GM18909 (cell line): ENCODE measurements around the gene TMEM33.
"Not testable (repeated sequence)": the region's sequence is repeated elsewhere in the genome, so short reads cannot be mapped to it uniquely, and the experiment has no call there.

ENCODE experiments used
- ATAC-seq: cut with Tn5 transposase; IDR thresholded peaks from one replicate; pipeline ENCODE4 v1.9.1; 2021; ENCODE audit warnings: mild to moderate bottlenecking; ENCODE audit not compliant: unreplicated experiment, poor library complexity

The TMEM33 gene, protein sequence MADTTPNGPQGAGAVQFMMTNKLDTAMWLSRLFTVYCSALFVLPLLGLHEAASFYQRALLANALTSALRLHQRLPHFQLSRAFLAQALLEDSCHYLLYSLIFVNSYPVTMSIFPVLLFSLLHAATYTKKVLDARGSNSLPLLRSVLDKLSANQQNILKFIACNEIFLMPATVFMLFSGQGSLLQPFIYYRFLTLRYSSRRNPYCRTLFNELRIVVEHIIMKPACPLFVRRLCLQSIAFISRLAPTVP

DNA sequence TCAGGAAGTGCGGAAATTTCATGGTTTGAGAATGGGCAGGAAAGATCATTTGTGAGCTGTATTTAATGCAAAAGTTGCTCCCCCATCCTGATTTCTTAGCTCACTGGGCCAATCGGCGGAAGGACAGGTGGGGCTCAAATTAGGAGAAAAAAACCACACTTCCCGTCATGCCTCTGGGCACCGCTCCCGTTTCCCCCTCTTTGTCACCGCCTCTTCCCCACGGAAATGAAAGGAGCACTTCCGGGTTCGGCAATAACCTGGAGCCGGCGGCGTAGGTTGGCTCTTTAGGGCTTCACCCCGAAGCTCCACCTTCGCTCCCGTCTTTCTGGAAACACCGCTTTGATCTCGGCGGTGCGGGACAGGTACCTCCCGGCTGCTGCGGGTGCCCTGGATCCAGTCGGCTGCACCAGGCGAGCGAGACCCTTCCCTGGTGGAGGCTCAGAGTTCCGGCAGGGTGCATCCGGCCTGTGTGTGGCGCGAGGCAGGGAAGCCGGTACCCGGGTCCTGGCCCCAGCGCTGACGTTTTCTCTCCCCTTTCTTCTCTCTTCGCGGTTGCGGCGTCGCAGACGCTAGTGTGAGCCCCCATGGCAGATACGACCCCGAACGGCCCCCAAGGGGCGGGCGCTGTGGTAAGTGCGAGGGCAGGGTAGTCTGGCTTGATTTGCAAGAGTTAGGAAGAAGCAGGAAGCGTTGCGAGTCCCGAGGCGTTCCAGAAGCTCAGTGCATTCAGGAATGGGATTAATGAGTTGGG lies at the start of gene TMEM33:
Gene TMEM33 (plus strand): TSS at position 529 of the 751 bp plus-strand sequence. CDS start 56 bp downstream, at position 585.
- peak; percentile 91 for ATAC-seq

DNA sequence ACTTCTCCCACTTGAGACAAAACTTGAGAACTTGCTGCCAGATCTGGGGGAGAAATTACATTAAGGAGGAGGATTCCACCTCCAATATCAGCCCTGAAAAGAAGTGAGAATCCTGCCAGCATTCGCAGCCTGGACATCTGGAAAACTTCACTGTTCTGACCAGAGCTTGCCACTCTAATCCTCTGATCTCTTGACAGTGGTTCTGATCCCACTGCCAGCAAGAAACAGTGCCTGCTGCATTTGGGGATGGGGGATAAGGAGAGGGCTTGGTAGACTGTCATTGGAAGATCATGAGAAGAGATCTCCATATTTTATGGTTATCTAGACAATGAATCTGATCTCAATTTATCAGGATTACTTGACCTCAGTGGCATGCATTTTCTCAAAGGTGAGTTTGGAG lies 49.8 kb upstream of the TMEM33 start:
- no peak for ATAC-seq

DNA sequence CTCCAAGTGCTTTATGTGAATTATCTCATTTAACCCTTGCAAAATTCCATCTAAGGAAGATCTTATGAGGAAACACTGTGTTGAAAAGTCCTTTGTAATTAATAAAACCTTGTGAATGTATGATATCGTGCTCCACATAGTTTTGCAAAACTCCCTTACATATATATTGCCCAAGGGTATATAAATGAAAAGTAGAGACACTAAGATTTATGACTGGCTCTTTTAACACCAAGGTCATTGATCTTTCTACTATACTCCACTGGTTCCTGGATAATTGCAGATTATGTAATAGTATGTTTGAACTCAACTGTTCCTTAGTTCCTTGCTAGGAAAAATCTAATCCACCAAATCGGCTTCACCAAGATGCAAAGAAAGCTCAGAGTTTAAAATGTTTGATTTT lies 48.0 kb upstream of the TMEM33 start:
- ATAC-seq, result no peak

DNA sequence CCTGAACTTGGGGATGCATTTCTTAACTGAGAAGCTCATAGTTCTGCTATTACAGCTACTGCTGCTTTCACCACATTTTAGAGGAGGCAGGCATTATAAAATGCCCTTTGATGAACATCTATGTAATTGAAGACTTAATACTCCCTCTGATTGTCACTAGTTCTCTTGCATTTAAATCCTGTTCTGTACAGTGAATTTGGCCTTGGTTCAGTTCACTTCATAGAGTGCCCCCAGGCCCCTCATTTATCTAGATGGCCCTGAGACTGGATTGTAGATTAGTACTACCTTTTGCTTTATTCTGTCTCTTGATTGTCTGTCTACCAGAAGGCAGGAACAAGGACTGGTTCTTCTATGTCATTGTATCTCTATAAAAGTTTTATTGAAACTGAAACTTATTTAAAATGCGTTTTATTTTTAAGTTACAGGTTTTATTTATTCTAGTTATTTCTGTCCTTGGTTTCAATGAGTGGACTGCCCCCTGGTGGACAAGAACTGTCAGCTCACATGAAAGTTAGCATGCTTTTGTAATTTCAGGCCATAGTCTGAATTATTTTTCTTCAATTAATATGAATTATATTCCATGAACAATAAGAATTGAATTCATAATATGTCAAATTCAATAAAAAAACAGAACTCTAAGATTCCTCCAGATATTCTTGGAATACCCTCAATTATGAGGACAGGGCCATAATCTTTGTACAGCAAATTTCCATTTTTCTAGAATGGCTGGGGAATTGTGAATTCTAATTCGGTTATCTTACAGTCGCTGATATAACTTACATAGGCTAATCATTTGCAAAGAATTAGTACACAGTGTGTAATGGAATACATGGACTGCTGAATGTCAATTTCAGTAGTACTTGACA lies 47.2 kb upstream of the TMEM33 start:
- ATAC-seq, result no peak

DNA sequence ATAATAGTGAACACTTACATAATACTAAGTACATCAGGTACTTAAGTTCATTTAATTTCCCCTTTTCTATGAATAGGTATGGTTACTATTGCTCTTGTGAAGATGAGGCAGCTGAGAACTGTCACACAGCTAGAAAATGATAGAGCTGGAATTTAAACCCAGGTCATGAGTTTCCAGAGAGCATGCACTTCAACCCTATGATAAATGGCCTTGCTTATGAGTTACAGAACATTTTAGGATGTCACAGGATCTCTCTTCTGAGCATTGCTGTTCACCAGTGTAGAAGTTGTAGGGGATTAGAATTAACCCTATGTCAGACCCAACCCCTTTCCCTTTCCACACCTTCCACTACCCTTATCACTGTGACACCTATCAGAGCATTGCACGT lies 46.5 kb upstream of the TMEM33 start:
- no peak for ATAC-seq

DNA sequence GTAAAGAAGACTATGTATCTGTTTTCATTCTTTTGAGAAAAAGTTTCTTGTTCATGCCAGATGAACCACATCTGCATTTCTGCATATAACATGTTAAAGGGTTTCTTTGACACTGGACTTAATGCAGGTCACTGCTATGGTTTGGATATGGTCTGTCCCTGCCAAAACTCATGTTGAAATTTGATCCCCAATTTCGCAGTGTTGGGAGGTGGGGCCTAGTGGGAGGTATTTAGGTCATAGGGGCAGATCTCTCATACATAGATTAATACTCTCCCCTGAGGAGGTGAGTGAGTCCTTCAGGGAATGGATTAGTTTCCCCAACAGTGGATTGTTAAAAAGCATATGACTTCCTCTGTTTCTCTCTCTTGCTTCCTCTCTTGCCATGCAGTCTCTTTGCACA lies 45.9 kb upstream of the TMEM33 start:
- ATAC-seq, result no peak

DNA sequence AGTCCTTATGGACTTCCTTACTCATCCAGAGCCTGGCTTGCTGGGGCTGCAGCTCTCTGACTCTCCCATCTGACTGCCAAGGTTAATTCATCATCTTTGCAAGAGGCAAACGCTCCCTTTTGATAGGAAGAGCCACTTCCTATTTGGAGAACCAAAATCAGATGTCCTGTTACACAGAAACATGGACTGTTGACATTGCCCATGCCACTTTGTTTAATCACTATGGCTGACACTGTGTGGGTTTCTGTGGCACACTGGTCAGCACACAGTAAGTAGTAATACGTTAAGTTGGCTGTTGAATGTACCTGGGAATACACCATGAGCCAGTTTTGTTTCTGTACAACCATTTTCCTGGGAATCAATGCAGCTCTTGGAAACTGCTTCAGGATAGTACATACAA lies 45.1 kb upstream of the TMEM33 start:
- ATAC-seq, result no peak

DNA sequence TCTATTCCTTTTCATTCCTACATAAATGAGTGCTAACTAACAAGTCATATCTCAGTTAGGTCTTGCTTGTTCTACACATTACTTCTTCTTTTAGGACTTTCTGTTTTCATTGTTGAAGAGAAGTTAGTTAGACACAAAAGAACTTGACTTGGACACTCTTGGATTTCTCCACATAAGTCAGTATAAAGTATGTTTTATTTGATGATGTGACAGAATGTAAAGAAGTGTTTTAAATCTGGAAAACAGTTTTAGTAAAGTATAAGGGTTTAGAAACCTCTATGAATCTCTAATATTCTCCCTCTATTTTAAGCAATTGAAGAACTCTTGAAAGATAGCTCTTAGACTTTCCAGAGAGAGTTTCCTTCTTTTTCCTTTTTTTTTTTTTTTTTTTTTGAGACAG lies 38.6 kb upstream of the TMEM33 start:
- ATAC-seq, result no peak

DNA sequence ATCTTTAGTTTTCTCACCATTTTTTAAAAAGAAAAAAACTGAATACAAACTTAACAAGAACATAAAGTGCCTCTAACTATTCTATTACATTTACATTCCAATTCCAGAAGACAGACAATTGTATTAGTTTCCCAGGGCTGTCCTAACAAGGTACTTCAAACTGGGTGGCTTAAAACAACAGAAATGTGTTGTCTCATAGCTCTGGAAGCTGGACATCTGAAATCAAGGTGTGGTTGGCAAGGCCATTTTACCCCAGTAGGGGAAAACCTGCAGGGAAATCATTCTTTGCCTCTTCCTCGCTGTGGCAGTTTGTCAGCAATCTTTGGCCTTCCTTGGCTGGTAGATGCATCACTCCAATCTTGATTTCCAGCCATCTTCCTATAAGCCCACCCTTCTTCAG lies 37.5 kb upstream of the TMEM33 start:
- ATAC-seq, result no peak

DNA sequence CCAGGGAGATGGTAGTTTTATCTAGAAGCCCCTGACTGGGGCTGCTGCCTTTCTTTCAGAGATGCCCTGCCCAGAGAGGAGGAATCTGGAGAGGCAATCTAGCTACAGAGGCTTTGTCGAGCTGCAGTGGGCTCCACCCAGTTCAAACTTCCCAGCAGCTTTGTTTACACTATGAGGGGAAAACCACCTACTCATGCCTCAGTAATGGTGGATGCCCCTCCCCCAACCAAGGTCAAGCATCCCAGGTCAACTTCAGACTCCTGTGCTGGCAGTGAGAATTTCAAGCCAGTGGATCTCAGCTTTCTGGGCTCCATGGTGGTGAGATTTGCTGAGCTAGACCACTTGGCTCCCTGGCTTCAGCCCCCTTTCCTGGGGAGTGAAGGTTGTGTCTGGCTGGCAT lies 26.1 kb upstream of the TMEM33 start:
- ATAC-seq, result not testable (repeated sequence)

DNA sequence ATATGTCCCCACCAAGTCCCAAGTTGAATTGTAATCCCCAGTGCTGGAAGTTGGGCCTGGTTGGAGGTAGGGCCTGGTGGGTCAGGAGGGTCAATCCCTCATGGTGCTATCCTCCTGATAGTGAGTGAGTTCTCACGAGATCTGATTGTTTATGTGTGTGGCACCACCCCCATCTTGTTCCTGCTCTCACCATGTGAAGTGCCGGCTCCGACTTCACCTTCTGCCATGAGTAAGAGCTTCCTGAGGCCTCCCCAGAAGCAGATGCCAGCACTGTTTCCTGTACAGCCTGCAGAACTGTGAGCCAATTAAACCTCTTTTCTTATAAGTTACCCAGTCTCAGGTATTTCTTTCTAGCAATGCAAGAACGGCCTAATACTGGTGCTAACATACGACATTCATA lies 22.7 kb upstream of the TMEM33 start:
- ATAC-seq, result no peak

DNA sequence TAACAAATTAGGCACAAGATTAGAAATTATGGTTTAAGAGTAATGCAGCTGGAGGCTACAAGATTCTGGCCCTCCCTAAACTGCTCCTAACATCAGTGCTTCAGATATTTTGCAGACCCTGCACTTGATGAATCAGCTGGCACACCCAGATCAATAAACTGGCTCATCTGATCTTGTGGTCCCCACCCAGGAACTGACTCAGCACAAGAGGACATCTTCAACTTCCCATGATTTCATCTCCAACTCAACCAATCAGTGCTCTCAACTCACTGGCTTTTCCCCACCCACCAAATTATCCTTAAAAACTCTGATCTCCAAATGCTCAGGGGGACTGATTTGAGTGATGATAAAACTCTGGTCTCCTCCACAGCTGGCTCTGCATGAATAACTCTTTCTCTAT lies 21.7 kb upstream of the TMEM33 start:
- ATAC-seq, result no peak

DNA sequence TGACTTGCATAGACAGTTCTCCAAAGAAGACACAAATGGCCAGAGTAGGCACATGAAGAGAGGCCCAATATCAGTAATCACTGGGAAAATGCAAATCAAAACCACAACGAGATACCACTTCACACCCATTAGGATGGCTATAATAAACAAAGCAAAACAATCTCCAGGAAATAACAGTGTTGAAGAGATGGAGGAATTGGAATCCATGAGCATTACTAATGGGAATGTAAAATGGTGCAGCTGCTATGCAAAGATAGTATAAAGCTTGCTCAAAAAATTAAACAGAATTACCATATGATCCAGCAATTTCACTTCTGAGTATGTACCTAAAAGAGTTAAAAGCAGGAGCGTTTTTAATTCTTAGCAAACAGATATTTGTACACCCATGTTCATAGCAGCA lies 17.0 kb upstream of the TMEM33 start:
- no peak for ATAC-seq

DNA sequence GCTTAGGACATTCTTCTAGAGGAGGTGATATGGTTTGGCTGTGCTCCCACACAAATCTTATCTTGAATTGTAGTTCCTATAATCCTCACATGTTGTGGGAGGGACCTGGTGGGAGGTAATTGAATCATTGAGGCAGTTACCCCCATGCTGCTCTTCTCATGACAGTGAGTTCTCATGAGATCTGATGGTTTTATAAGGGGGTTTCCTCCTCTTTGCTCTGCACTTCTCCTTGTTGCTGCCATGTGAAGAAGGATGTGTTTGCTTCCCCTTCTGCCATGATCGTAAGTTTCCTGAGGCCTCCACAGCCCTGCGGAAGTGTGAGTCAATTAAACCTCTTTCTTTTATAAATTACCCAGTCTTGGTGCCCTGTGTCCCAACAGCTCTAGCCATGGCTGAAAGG lies 14.8 kb upstream of the TMEM33 start:
- ATAC-seq, result not testable (repeated sequence)

DNA sequence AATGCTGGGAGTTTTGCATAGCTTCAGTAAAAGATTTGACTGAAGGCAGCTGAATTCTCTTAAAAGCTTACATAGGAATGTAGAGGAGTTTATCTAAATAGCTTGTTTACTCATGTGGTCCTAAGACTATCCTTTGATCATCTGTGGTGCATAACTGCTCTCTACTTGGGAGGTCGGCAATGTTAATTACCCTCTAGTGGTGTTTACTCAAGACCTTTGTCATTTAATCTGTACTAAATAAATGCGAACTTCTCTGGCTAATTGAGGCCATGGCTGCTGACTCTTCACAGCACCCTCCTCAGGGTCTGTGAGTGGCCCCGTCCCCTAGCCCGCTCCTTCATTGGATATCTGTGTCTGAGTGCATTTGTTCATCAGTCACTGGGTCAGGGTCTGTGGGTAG lies 13.8 kb upstream of the TMEM33 start:
- no peak for ATAC-seq

DNA sequence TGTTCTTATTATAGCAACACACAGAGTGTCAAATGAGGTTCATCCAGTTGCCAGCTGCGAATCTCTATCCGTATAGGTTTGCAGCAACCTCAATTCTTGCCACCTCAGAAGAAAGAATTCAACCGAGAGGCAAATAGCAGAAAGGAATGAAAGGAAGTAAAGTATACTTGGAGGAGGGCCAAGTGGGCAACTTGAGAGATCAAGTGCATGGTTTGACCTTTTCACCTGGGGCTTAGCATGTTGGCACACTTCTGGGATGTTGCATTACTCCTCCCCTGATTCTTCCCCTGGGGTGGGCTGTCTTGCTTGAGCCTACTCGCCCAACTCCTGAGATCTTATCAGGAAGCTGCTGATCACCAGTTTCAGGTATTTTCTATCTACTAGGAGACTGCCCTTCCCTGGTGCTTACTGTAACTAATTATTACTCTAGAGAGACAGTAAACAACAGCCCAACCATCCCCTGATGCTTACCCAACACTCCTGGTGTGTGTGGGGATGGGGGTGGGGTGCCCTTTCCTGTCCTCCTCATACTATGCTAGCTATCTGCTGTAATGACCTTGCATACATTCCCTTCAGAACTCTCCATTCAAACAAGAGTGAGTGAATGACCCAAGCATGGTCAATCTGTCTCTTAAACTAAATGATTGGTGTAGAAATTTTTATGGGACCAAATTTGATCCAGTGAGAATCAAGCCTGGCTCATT lies 7.3 kb upstream of the TMEM33 start:
- ATAC-seq, result no peak

DNA sequence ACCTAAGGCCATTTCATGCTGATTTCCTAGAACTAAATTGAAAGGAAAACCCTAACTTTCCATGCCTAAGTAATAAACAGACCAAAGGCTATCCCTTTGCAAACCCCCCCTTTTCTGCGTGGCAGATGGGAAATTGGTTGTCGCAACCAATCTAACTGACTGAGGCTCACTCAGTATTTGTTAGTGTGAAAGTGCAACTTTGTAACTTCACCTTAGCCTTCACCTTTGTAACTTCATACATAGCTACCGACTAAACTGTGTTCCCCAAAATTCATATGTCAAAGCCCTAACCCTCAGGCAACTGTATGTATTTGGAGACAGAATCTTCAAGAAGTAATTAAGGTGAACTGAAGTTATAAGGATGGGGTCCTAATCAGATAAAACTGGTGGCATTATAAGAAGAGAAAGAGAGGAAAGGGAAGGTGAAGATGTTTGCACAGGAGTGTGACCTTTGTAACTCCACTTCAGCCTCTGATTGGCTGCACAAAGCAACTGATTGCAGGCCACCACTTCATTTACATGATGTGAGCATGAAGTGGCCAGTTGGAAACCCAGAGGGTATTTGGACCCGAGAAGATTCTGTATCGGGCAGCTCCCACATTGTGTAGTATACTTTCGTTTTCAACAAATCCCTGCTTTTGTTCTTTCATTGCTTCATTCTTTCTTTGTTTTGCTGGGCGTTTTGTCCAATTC lies 4.9 kb upstream of the TMEM33 start:
- ATAC-seq, result no peak

DNA sequence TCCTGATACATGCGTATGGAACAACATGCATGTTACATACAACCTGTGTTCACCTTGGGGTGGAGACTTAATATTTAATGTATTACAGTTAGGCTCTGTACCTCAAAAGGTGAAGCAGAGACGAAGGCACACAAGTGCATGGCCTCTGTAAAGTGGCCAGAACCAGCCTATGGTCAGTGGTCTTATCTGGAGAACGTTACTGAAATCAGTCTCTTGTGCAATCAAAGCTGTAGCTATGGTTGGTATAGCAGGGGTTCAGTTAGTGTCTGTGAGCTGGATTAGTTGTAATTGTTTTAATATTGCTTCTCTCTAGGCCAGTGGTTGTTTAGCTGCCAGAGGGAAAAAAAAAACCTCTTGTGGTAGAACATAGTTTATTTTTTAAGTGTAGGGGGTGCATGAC lies 2.2 kb upstream of the TMEM33 start:
- ATAC-seq, result no peak

DNA sequence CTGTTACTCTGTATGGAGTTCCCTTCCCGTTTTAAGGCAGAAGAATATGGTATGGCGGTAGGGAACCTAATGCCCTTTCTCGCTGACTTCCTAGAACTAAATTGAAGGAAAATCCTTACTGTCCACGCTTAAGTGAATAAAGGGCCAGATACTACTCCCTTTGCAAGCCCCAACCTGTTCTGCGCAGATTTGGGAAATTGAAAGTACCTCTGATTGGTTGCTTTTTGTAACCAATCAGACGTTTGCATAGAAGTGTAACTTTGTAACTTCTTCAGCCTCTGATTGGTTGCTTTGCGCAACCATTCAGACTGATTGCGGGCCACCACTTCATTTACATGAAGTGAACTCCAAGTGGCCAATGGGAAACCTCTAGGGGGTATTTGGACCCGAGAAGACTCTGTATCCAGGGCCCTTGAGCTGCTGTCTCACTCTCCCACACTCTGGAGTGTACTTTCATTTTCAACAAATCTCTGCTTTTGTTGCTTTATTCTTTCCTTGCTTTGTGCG lies 1.2 kb upstream of the TMEM33 start:
- ATAC-seq, result no peak

DNA sequence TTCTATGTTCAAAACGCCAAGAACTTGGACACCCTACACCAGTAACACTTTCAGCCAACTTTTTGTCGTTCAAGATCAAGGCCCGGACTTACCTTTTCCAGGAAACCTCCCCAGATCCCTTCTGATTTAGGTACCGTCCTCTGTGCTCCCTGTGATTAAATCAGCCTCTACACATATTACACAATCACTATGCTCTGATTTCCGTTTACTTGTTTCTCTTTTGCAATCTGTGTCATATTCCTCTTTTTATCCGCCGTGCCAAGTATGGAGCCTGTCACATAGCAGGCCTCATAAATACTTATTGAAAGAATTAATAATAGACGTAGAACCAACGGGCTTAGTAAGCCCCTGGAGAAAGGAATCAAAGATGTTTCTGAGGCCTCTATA lies 722 bp upstream of the TMEM33 start:
- no peak for ATAC-seq
